Activated CD8-positive, alpha-beta T cell treated with anti-CD3 and anti-CD28 coated beads, Interleukin-2, amount 10 ng/mL, durations not matched to agents 7 days and 5 days (primary cell): ENCODE data around the gene ZNF740. TPM values are rescaled to one million over a fixed set of nuclear protein-coding genes. Genes with fewer than 3 reads are reported as not detected.

Experiments used
- ATAC-seq: fragments of 150-1000 bp; cut with Tn5 transposase; one replicate; pipeline ENCODE4 v1.10.0; 2021; ENCODE audit warnings: moderate library complexity
- CTCF ChIA-PET: fragments of 350-600 bp; sonication (Branson Sonifier 250); formaldehyde crosslinking; loops from one replicate; lab custom pipeline; 2021; ENCODE audit warnings: antibody characterized with exemption; lab: Charles Lee
- POLR2A ChIA-PET: fragments of 350-600 bp; sonication (Branson Sonifier 250); formaldehyde crosslinking; loops from one replicate; lab custom pipeline; 2021; ENCODE audit warnings: antibody characterized with exemption; lab: Charles Lee
- DNase-seq: peaks from one replicate; pipeline ENCODE4 v3.0.0-alpha.2; 2020
- H3K27ac Mint-ChIP-seq: one replicate; pipeline ENCODE4 v1.8.0; 2021; ENCODE audit warnings: mild to moderate bottlenecking, mixed read lengths
- H3K27me3 Mint-ChIP-seq: one replicate; pipeline ENCODE4 v1.8.0; 2021; ENCODE audit warnings: low read depth, mixed read lengths
- H3K36me3 Mint-ChIP-seq: one replicate; pipeline ENCODE4 v1.8.0; 2021; ENCODE audit warnings: low read depth, mixed read lengths
- H3K4me1 Mint-ChIP-seq: one replicate; pipeline ENCODE4 v1.8.0; 2021; ENCODE audit warnings: low read depth, mixed read lengths
- H3K4me3 Mint-ChIP-seq: one replicate; pipeline ENCODE4 v1.8.0; 2021; ENCODE audit warnings: mild to moderate bottlenecking, mixed read lengths
- H3K9me3 Mint-ChIP-seq: one replicate; pipeline ENCODE4 v1.8.0; 2022; ENCODE audit warnings: mixed read lengths; ENCODE audit not compliant: insufficient read depth
- total RNA-seq, 2 experiments: library from RNA; stranded (reverse); gene quantifications; one replicate each; pipeline ENCODE4 v1.2.3, GENCODE V29; 2021

ZNF740 gene
- total RNA-seq, 2 experiments from 2014 or later, result 28.2 to 31.4 TPM

DNA sequence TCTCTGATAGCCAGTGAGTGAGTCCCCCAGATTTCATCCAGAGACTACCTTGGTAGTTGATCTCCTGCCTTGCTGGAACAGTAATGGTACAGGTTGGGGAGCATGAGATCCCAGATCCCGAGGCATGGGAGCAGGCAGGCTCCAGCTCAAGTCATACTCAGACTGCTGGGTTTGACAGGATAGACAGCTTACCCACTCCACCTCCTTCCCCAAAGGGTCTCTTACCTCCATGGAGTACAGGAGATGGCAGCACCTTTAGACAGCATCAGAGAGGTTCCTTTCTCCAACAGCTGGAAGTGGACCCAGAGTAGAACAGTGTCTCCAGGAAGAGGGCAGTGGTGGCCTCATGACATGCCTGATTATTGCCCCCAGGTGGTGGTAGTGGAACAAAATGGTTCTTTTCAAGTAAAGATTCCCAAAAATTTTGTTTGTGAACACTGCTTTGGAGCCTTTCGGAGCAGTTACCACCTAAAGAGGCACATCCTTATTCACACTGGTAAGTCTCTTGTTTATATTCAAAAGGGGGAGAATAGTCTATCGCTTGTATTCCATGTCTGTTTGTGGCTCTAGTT, 5.1 kb downstream of the ZNF740 start:
- H3K27ac Mint-ChIP-seq, result no peak overlapping the region
- H3K4me1 Mint-ChIP-seq, result peaks cover 50% of the 10 kb centered on the region
- no peaks in the 10 kb centered on the region for H3K27me3 Mint-ChIP-seq
- H3K9me3 Mint-ChIP-seq, result no peaks in the 10 kb centered on the region
- H3K4me3 Mint-ChIP-seq, result no peak overlapping the region
- ATAC-seq (no peak), DNase-seq (no peak)
- ChIA-PET CTCF (interaction anchor here (0.8 to 4.3 kb wide), 9 partner anchors 10 to 135 kb away, joined by 3 to 27 read pairs (median 4); partner anchors contain the start of genes MYG1 and SOAT2), POLR2A (interaction anchor here (1.0 to 1.1 kb wide), 2 partner anchors 9 to 83 kb away, joined by 3 to 4 read pairs; partner anchors contain the start of gene ESPL1)
- peaks cover 76% of the 10 kb centered on the region for H3K36me3 Mint-ChIP-seq

DNA sequence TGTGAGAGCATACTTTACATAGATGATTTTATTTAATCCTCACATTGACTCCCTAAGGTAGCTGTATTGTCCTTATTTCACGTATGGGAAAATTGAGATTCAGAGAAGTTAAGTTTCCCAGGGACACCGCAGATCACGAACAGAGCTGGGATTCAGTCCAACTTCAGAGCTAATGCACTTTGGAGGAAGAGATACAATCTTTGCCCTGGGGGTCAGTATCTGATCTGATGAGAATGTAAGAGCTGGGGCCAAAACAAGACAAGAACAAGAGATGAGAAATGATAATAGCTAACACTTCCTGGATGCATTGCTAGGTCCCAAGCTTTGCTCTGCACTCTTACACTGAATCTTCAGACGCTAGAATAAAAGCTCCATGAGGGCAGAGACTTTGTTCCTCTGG, 6.2 kb downstream of the ZNF740 start:
- ChIA-PET CTCF (interaction anchor here (0.7 to 5.8 kb wide), 8 partner anchors 13 to 134 kb away, joined by 3 to 47 read pairs (median 6); partner anchors contain the start of genes AAAS, ESPL1 and SOAT2), POLR2A (interaction anchor here (0.6 to 5.6 kb wide), 6 partner anchors 9 to 277 kb away, joined by 3 to 29 read pairs (median 3); no protein-coding TSS in a partner anchor)
- Mint-ChIP-seq H3K27ac (peak overlapping the region; percentile 17), H3K4me3 (no peak overlapping the region), H3K36me3 (peaks cover 79% of the 10 kb centered on the region), H3K9me3 (no peaks in the 10 kb centered on the region), H3K4me1 (peaks cover 54% of the 10 kb centered on the region), H3K27me3 (no peaks in the 10 kb centered on the region)
- no peak for DNase-seq
- ATAC-seq, result no peak

GRCh38 chr12:53187145-53187899, 6.8 kb downstream of the ZNF740 start:
- peaks cover 79% of the 10 kb centered on the region for H3K36me3 Mint-ChIP-seq
- ATAC-seq (no peak), DNase-seq (no peak)
- peaks cover 53% of the 10 kb centered on the region for H3K4me1 Mint-ChIP-seq
- ChIA-PET POLR2A (interaction anchor here (0.6 to 6.5 kb wide), 8 partner anchors 7 to 277 kb away, joined by 3 to 33 read pairs (median 3); partner anchors contain the start of genes CSAD, SOAT2 and ZNF740), CTCF (interaction anchor here (0.7 to 5.8 kb wide), 10 partner anchors 12 to 165 kb away, joined by 3 to 47 read pairs (median 5); partner anchors contain the start of genes AAAS, ESPL1 and SOAT2)
- no peak overlapping the region for H3K4me3 Mint-ChIP-seq
- H3K27me3 Mint-ChIP-seq, result no peaks in the 10 kb centered on the region
- H3K27ac Mint-ChIP-seq, result peak overlapping the region; percentile 17
- no peaks in the 10 kb centered on the region for H3K9me3 Mint-ChIP-seq

DNA sequence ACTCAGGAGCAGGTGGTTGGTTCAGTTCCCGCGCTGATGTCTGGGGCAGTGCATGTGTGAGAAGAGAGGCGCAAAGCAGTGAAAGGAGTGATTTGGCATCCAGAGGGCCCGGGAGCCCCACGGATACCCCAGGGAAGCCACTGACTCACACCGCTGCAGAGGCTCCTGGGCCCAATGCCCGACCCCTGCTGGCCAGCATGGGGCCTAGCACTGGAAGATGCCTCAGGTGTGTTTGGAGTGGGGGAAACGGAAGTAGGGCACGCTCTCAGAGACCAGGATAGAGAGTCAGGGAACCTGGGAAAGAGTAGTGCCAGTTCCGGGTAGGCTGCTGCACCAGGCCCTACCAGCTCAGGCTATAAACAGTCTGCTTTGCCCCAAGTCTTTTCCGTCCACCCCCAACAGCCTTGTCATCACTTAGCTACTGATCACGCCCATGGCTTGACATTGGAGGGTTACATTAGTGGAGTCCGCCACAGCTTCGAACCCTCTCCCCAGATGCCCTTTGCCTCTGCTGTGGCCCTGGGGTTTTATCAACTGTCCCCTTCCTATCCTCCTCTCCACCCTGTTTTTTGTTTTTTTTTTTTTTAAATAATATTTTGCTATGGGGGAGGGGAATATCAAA, 9.7 kb downstream of the ZNF740 start:
- H3K27ac Mint-ChIP-seq, result peak overlapping the region; percentile 42
- ATAC-seq, result peak; percentile 87
- no peaks in the 10 kb centered on the region for H3K27me3 Mint-ChIP-seq
- H3K4me3 Mint-ChIP-seq, result no peak overlapping the region
- H3K9me3 Mint-ChIP-seq, result no peaks in the 10 kb centered on the region
- DNase-seq, result peak; percentile 59
- POLR2A ChIA-PET, result interaction anchor here (0.6 to 6.5 kb wide), 4 partner anchors 10 to 430 kb away, joined by 5 to 33 read pairs (median 18); partner anchors contain the start of genes CSAD and ZNF740
- CTCF ChIA-PET, result interaction anchor here (0.6 to 5.8 kb wide), 16 partner anchors 9 to 189 kb away, joined by 3 to 47 read pairs (median 4); partner anchors contain the start of genes CSAD, ESPL1, SOAT2 and ZNF740
- peaks cover 35% of the 10 kb centered on the region for H3K4me1 Mint-ChIP-seq
- H3K36me3 Mint-ChIP-seq, result peaks cover 91% of the 10 kb centered on the region

- no peak overlapping the region for H3K27ac Mint-ChIP-seq
- DNase-seq (no peak), ATAC-seq (no peak)
- peaks cover 92% of the 10 kb centered on the region for H3K36me3 Mint-ChIP-seq
- H3K4me1 Mint-ChIP-seq, result peaks cover 32% of the 10 kb centered on the region
- POLR2A ChIA-PET, result interaction anchor here (0.9 to 6.5 kb wide), 3 partner anchors 9 to 90 kb away, joined by 3 to 33 read pairs (median 29); partner anchors contain the start of genes CSAD and ZNF740
- no peaks in the 10 kb centered on the region for H3K9me3 Mint-ChIP-seq
- CTCF ChIA-PET, result interaction anchor here (0.8 to 5.8 kb wide), 7 partner anchors 8 to 76 kb away, joined by 3 to 47 read pairs (median 5); partner anchors contain the start of genes CSAD, ESPL1 and ZNF740
- H3K27me3 Mint-ChIP-seq, result no peaks in the 10 kb centered on the region
- no peak overlapping the region for H3K4me3 Mint-ChIP-seq
These were observed 10.8 kb downstream of the ZNF740 start for GRCh38 chr12:53191096-53191884.

DNA sequence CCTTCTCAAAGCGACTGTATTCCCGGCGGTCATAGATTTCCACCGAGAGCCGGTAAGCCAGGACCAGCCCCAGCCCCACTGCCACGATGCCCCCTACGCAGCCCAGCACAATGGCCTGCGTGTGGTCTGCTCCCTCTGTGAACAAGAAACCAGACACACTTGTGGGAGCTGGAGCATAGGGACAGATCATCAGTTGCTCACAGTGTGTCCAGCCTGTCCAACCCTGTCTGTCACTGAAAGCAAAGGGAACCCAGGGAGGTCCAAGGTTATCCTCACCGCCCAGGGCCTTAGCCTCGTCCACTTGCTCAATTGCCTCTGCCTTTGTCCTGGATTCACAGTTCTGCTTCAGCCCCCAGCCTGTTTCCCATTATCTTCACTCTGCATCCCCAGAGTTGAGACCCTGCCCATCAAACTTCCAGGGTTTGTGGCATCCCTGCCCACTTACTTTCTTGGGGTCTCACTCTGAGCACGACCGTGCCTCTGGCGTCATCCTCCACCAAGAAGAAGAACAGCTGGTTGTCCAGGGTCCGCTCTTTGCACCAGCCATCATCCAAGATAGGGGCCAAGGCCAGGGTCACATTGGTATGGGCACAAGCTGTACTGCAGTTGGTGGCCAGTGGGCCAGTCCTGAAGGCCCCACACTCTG, 11.5 kb downstream of the ZNF740 start:
- Mint-ChIP-seq H3K36me3 (peaks cover 92% of the 10 kb centered on the region), H3K27me3 (no peaks in the 10 kb centered on the region), H3K4me3 (no peak overlapping the region), H3K9me3 (no peaks in the 10 kb centered on the region), H3K27ac (peak overlapping the region; percentile 60), H3K4me1 (peaks cover 37% of the 10 kb centered on the region)
- DNase-seq, result no peak
- ChIA-PET CTCF (interaction anchor here (1.6 to 5.8 kb wide), 5 partner anchors 8 to 129 kb away, joined by 5 to 47 read pairs (median 7); partner anchors contain the start of genes AAAS, CSAD and ZNF740), POLR2A (interaction anchor here (0.9 to 6.5 kb wide), 3 partner anchors 8 to 91 kb away, joined by 3 to 33 read pairs (median 3); partner anchors contain the start of genes CSAD and ZNF740)
- ATAC-seq, result no peak

GRCh38 chr12:53192531-53193021, 12.1 kb downstream of the ZNF740 start:
- peak overlapping the region; percentile 3 for H3K27ac Mint-ChIP-seq
- ATAC-seq (no peak), DNase-seq (no peak)
- H3K4me1 Mint-ChIP-seq, result peaks cover 41% of the 10 kb centered on the region
- no peaks in the 10 kb centered on the region for H3K9me3 Mint-ChIP-seq
- H3K27me3 Mint-ChIP-seq, result no peaks in the 10 kb centered on the region
- ChIA-PET CTCF (interaction anchor here (1.6 to 3.5 kb wide), 3 partner anchors 11 to 129 kb away, joined by 5 to 33 read pairs (median 7); partner anchors contain the start of genes AAAS, CSAD and ZNF740), POLR2A (interaction anchor here (0.9 to 6.5 kb wide), 3 partner anchors 8 to 91 kb away, joined by 3 to 33 read pairs (median 3); partner anchors contain the start of genes CSAD and ZNF740)
- H3K4me3 Mint-ChIP-seq, result no peak overlapping the region
- peaks cover 90% of the 10 kb centered on the region for H3K36me3 Mint-ChIP-seq

DNA sequence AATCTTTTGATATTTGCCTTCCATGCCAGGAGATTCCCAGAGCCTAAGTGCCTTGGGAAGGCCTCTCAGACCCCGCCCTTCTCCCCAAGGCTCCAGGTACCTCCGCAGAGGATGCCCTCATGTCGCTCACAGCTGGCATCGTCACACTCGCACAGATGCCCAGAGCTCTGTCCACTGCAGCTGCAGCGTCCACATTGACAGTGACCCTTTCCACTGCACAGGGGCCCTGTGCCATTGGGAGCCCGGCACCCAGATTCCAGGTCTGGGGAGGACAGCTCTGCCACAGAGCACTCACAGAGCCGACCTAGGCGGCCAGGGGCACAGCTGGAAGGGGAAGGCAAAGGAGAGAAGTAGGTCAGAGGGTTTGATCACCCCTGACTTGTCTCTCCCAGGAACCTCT, 12.5 kb downstream of the ZNF740 start:
- no peaks in the 10 kb centered on the region for H3K27me3 Mint-ChIP-seq
- peaks cover 89% of the 10 kb centered on the region for H3K36me3 Mint-ChIP-seq

GRCh38 chr12:53193985-53194716, 13.6 kb downstream of the ZNF740 start:
- Mint-ChIP-seq H3K4me1 (peaks cover 53% of the 10 kb centered on the region), H3K27ac (no peak overlapping the region), H3K9me3 (no peaks in the 10 kb centered on the region), H3K27me3 (no peaks in the 10 kb centered on the region), H3K36me3 (peaks cover 90% of the 10 kb centered on the region), H3K4me3 (no peak overlapping the region)
- ChIA-PET CTCF (interaction anchor here (0.6 to 1.1 kb wide), 5 partner anchors 12 to 74 kb away, joined by 3 to 5 read pairs (median 3); partner anchors contain the start of gene ESPL1), POLR2A (interaction anchor here (1.3 to 7.9 kb wide), 3 partner anchors 9 to 14 kb away, joined by 4 to 57 read pairs (median 33); partner anchors contain the start of genes CSAD and ZNF740)
- DNase-seq (no peak), ATAC-seq (no peak)

More for the DNA sequence above, 12.5 kb downstream of the ZNF740 start:
- CTCF ChIA-PET, result interaction anchor here (0.6 to 2.1 kb wide), 3 partner anchors 11 to 128 kb away, joined by 3 to 7 read pairs (median 5); partner anchors contain the start of gene AAAS
- no peaks in the 10 kb centered on the region for H3K9me3 Mint-ChIP-seq
- H3K27ac Mint-ChIP-seq, result peak overlapping the region; percentile 3
- no peak overlapping the region for H3K4me3 Mint-ChIP-seq
- ATAC-seq (no peak), DNase-seq (no peak)
- POLR2A ChIA-PET, result interaction anchor here (0.5 to 6.5 kb wide), 3 partner anchors 9 to 17 kb away, joined by 3 to 33 read pairs (median 3); partner anchors contain the start of genes CSAD and ZNF740
- H3K4me1 Mint-ChIP-seq, result peaks cover 45% of the 10 kb centered on the region
